GM18517 (cell line): ENCODE results near the gene RASD1.
"Not testable (repeated sequence)": the region's sequence is repeated elsewhere in the genome, so short reads cannot be mapped to it uniquely, and the experiment has no call there.

Experiments
- ATAC-seq: cut with Tn5 transposase; IDR thresholded peaks from one replicate; pipeline ENCODE4 v1.9.1; 2021; ENCODE audit warnings: mild to moderate bottlenecking, moderate library complexity; ENCODE audit not compliant: unreplicated experiment

The RASD1 gene

GRCh38 chr17:17499402-17500145, 3.4 kb upstream of the RASD1 start:
- no peak for ATAC-seq

DNA sequence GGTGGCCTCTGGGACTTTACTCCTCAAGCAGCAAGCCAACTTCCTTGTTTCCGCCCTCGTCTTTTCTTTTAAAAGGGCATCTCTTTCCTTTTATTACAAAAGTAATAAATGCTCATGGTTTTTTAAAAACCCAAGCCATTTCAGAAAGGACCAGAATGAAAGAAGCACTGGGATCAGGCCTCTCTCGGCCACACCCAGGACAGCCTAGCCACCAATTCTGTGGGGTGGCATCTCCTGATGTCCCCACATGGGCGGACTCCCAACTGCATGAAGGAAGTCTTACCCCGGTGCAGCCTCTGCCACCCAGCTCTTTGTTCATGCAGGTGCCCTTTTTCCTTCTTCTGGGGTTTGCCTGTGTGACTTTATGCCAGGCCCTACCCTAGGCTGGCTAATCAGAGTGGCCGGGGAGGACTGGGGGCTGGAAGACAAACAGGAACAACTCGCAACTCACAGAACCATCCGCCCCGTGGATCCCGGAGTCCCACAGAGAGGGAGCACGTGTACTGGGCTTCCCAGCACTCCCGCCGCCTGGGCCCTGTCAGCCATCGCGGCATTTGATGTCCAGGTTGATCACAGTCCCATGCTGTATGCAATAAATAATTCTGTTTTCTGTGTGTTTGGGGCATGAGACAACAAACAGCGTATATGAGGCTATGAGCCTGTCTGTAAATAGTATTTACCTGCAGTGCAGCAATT, 2.6 kb upstream of the RASD1 start:
- ATAC-seq: no peak

DNA sequence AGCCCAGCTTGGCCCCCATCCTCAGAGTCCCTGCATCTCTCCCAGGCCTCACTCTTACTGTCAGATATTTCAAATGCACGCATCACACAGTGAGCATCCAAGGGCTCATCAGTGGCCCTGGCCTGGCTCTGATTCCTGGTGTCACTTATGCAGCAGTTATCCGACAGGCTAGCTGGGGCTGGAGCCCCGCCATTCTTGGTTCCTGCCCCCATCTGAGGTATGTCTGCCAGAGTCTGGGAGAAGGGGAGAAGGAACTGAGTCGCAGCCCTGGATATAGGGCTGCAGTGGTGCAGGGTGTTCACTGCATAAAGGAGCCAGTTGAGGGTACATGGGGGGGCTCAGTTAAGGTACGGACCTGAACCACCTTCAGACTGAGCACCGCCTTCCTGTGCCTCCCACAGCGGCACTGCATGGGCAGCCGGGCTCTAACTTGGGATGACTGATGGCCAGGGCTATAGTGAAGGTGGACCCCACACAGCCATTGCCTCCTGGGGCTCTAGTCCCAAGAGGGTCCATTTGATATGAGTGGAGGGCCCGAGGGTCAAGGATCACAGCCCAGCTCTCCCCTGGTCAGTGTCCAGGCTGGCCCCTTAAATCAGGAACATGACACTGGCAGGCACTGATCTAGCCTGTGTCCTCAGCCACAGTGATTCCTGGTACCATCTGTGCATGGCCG, 1.8 kb upstream of the RASD1 start:
- no peak for ATAC-seq

- no peak for ATAC-seq
Measured at GRCh38 chr17:17497065-17497844, 1.1 kb upstream of the RASD1 start.

GRCh38 chr17:17495536-17496188, 533 bp downstream of the RASD1 start:
- ATAC-seq: no peak

DNA sequence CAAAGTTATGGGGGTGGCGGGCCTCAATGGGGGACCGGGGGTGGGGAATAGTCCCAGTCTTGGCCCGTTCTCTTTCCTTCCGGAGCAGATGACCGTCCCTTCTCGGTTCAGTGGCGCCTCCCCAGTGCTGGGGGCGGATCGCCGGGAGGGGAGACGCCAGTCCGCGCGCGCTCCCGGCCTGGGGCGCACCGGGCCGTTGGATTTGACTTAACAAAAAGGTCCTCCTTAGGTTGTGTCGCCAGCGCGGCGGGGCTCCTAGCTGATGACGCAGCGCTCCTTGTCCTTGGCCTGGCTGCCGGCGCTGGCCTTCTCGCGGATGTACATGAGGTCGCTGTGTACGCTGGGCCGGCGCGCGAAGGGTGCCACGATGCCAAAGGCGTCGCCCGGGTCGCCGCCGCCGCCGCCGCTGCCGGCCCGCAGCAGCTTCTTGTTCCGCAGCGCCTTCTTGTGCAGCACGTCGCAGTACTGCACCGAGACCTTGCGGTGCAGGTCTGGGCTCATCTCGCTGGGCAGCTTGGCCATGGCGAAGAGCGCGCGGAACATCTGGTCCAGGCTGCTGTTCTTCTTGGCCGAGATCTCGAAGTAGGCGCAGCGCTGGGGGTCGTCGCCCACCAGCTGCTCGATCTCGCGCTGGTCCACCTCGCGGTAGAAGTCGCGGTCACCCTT, 1.2 kb downstream of the RASD1 start:
- ATAC-seq: no peak

DNA sequence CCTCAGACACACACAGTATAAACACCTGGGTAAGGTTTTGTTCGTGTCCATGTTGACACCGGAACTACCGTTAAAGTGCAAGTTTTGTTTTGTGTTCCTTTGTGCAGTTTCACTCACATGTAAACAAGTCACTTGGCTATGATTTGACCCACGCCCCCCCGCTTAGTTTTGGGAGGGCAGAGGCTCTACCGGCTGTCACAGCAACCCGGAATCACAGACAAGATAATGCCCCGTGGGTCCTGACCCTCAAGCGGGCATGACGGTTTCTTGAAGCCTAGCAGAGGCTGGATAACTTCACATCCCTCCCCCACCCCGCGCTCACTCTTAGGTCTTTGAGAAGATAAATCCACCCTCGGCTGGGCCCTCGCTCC, 1.7 kb downstream of the RASD1 start:
- no peak for ATAC-seq

GRCh38 chr17:17493986-17494466, 2.2 kb downstream of the RASD1 start:
- no peak for ATAC-seq

DNA sequence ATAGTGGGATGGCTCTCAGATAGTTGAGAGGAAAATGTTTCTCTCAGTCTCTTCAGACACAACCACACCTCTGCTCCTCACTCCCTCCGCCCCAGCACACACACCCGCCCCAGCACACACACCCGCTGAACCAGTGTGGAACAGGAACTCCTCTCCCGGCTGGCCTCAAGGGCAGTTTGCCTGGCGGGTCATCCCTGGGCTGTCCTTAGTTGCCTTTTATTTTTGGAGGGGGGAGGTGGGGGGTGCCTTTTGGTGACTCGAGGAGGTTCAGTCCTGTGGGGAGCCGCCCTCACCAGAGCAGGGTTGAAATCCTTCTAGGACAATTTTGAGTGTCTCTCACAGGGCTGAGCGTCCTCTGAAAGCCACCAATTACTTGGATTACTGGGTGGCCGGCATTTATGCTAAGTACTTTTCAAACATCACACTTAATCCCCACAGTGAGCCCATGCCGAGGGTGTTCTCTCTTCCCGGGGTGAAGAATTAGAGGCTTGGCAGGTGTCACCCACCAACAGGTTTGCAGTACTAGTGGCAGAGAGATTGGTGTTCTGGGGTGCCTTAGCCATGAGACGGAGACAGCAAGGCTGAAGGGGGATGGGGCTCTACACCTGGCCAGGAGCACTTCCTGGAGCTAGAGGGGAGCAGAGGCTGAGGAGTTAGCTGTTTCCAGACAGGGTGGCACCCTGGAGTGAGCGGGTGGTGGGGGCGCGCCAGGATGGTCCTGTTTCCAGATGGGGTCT, 2.8 kb downstream of the RASD1 start:
- no peak for ATAC-seq

GRCh38 chr17:17492571-17492970, 3.6 kb downstream of the RASD1 start:
- ATAC-seq: no peak

DNA sequence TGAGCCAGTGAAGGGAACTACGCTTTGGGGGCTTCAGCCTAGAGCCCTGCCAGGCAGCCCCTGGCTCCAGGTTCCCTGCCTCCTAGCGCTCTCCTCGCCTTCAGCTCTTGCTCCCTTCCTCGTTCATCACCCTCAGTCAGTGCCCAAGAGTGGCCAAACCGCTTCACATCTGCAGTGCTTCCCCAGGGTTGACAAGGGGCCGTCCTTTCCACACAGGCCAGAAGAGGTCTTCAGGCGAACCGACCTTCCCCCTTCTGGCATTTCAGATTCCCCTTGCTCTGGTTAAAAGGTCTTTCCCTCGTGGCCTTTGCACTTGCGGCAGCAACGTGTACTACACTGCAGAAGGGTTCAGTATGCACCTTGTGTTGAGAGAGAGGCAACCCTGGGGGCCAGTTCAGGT, 4.1 kb downstream of the RASD1 start:
- ATAC-seq: no peak

- no peak for ATAC-seq
Measured at GRCh38 chr17:17491546-17491988, 4.6 kb downstream of the RASD1 start.

DNA sequence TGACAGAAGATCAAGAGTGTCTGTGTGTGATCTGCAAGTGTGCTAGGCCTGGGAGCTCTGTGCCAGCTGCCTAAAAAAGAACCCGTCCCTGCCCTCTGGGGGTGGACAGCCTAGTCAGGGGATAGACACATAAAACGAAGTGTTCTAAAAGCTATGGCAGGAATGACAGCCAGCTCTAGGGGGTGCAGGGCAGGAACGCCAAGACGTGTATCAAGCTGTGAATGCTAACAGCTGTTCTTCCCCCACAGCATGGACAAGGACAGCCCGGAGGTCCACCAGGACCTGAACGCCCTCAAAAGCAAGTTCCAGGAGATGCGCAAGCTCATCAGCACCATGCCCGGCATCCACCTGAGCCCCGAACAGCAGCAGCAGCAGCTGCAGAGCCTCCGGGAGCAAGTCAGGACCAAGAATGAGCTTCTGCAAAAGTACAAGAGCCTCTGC, 5.1 kb downstream of the RASD1 start:
- no peak for ATAC-seq

- ATAC-seq: no peak
Measured at GRCh38 chr17:17487998-17488397, 8.2 kb downstream of the RASD1 start.

GRCh38 chr17:17486416-17486815, 9.8 kb downstream of the RASD1 start:
- not testable (repeated sequence) for ATAC-seq

DNA sequence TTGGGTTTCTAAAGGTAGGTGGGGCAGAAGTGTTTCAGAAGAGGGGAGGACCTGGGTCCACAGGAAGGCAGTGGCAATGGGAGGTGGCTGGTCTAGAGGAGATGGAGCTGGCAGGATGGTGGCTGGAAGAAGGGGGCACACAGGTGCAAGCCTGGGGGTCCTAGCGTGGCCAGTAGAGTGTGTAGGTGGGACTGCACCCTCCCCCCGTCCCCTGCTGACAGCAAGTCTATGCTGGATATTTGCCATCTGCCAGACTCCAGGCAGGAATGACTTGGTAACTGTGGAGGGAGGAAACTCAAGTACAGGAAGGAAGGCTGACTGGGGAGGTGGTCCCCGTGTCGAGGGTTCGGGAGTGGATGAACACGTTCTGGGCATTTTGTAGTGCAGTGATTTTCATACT, 10.8 kb downstream of the RASD1 start:
- ATAC-seq: no peak

- no peak for ATAC-seq
Measured at GRCh38 chr17:17484451-17484899, 11.7 kb downstream of the RASD1 start.

GRCh38 chr17:17481860-17482259, 14.3 kb downstream of the RASD1 start:
- no peak for ATAC-seq

DNA sequence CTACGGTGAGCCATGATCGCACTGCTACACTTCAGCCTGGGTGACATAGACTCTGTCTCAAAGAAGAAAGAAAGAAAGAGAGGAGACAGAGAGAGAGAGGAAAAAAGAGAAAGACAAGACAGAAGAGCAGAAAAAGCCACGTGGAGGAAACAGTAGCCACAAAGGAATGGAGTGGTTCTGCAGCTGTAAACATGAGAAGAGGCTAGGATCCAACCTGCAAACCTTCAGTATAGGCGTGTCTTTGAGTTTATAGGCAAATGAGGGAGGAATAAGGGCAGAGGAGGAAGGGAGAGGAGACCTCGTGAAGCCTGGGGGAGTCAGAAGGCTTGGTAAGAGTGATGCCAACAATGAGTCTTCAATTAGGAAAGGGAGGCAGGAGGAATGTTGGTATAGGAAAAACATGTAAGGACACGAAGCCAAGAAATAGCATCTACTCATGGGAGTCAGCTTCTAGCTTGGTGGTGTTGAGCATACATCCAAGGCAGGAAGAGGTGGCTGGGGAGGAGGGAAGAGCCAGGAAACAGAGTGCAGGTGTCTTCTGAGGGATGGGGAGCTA, 15.5 kb downstream of the RASD1 start:
- no peak for ATAC-seq
